ENCODE data around the gene INPP4B. TPM values are rescaled to one million over a fixed set of nuclear protein-coding genes. Genes with fewer than 3 reads are reported as not detected.

The INPP4B gene
- total and polyA plus RNA-seq, 2 of the 4 experiments (the other 2 are of a cell fraction): 1.8 to 14.0 TPM

DNA sequence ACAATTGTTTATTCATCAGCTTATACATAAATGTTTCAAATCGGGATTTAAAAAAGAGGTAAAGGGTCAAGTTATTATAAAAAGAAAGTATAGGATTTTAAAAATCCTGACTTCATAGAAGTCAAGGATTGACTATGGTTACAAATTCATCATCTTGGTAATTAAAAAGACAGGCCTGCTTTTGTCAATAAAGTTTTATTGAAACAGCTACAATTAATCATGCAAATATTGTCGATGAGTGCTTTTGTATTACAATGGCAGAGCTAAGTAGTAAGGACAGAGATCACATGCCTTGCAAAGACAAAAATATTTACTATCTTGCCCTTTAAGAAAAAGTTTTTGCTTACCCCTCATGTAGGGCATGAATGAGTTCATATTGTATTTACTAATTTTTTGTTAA lies 614.3 kb downstream of the INPP4B start:
- Histone ChIP-seq H3K9ac (ENCODE audit: low read depth, low read length) (no peak overlapping the region), H4K20me1 (ENCODE audit: insufficient read depth, low read length) (no peaks in the 10 kb centered on the region), H4K8ac (ENCODE audit: low read depth in 2 of 2, low read length in 2 of 2) (no peak overlapping the region), H2AK5ac (ENCODE audit: low read depth, low read length) (no peak overlapping the region), H3K56ac (ENCODE audit: extremely low read depth, insufficient read depth, low read length) (no peak overlapping the region), H2AFZ (replicated peaks; ENCODE audit: low read length, poor library complexity) (no peak overlapping the region), H3K79me1 (ENCODE audit: low read depth in 1 of 2, low read length in 2 of 2) (no peaks in the 10 kb centered on the region), H2BK20ac (ENCODE audit: low read depth, low read length) (no peak overlapping the region), H3K27me3 (ENCODE audit: control insufficient read depth, insufficient read depth, low read length) (no peaks in the 10 kb centered on the region), H3K36me3 (ENCODE audit: control insufficient read depth, insufficient read depth, low read length) (no peaks in the 10 kb centered on the region), H3K18ac (ENCODE audit: low read depth, low read length) (no peak overlapping the region), H3K23ac (ENCODE audit: low read depth, low read length) (no peak overlapping the region), H3K4me2 (ENCODE audit: low read depth, low read length) (no peak overlapping the region), H2AK9ac (replicated peaks; ENCODE audit: low read depth, low read length, poor library complexity) (no peak overlapping the region), H4K5ac (ENCODE audit: low read depth, low read length) (no peak overlapping the region), H2BK5ac (ENCODE audit: low read depth, low read length, poor library complexity, severe bottlenecking) (no peak overlapping the region), H3K9me1 (ENCODE audit: insufficient read depth, low read length) (0 out of 2 replicates have a peak, but pooled peaks cover 2% of the 10 kb centered on the region), H2BK15ac (ENCODE audit: low read depth, low read length) (no peak overlapping the region), H3K4me3 (ENCODE audit: insufficient read depth, low read depth, low read length) (no peak overlapping the region), H3K14ac (replicated peaks; ENCODE audit: low read depth, low read length) (no peak overlapping the region), H3K9me3 (ENCODE audit: control insufficient read depth, insufficient read depth, low read length) (no peaks in the 10 kb centered on the region), H3K4me1 (ENCODE audit: control insufficient read depth, insufficient read depth, low read length) (no peaks in the 10 kb centered on the region), H3K27ac (ENCODE audit: insufficient read depth, low read length) (no peak overlapping the region), H2BK120ac (ENCODE audit: low read depth, low read length) (no peak overlapping the region), H4K91ac (ENCODE audit: insufficient read depth, low read depth, low read length) (no peak overlapping the region), H3K4ac (ENCODE audit: low read depth, low read length) (no peak overlapping the region)
- no CpG with 5 or more reads among the region's 2 CpGs for WGBS, 2 experiments (ENCODE audit: extremely low coverage in 2 of 2, insufficient read length in 1 of 2)
- POLR2A ChIA-PET (ENCODE audit: unreplicated experiment): no interaction called here
- BruUV-seq (replicated peaks): no TSS peak
- DNase-seq (no peak), ATAC-seq (ENCODE audit: low read depth) (no peak)
- intact Hi-C loops (cut with micrococcal nuclease): no loop called here
- dilution Hi-C loops (cut with HindIII; ENCODE audit: low sequenced_read_pairs, unreplicated experiment): no loop called here
- CTCF ChIA-PET: interaction anchor here (0.5 kb wide), 1 partner anchor 334 kb away, joined by 3 read pairs; no protein-coding TSS in a partner anchor
- in situ Hi-C loops (cut with MboI; ENCODE audit: low sequenced_read_pairs): no loop called here
- TF ChIP-seq MXI1 (IDR thresholded peaks at IDR 0.05; ENCODE audit: borderline replicate concordance, low read depth, low read length): no peak
